Left ventricle myocardium inferior (tissue), 1 donor: ENCODE measurements around the gene UBFD1. TPM values are rescaled to one million over a fixed set of nuclear protein-coding genes. Genes with fewer than 3 reads are reported as not detected.

ENCODE experiments used
- DNase-seq: peaks from one replicate; pipeline ENCODE4 v3.0.0-alpha.2; 2020
- H3K27ac ChIP-seq: fragments of 200-600 bp; replicated peaks from 2 replicates; pipeline ENCODE4 v1.8.0; 2021
- H3K27me3 ChIP-seq: fragments of 200-600 bp; 2 replicates; pipeline ENCODE4 v1.8.0; 2021; ENCODE audit warnings: low read depth
- H3K36me3 ChIP-seq: fragments of 200-600 bp; 2 replicates; pipeline ENCODE4 v1.8.0; 2021
- H3K4me1 ChIP-seq: fragments of 200-600 bp; 2 replicates; pipeline ENCODE4 v1.8.0; 2021
- H3K4me3 ChIP-seq: fragments of 200-600 bp; 2 replicates; pipeline ENCODE4 v1.8.0; 2021; ENCODE audit warnings: mild to moderate bottlenecking, moderate library complexity
- H3K9me3 ChIP-seq: fragments of 200-600 bp; replicated peaks from 2 replicates; pipeline ENCODE4 v1.8.0; 2021
- intact Hi-C: fragments of 100-400 bp; cut with micrococcal nuclease; formaldehyde crosslinking; loops from one replicate; pipeline ENCODE4 v1.11.0; 2022
- total RNA-seq: library from RNA; stranded (reverse); fragmentation: NEBNext Ultra II Directional; extraction: Animal tissue kit (Norgen Biotek cat#: 25700); gene quantifications from one replicate; pipeline ENCODE4 v1.2.1, GENCODE V29; 2021
- TF ChIP-seq, protein P1 (sequence below): fragments of 200-600 bp; IDR thresholded peaks from 2 replicates; pipeline ENCODE4 v1.8.0; 2021; ENCODE audit warnings: antibody characterized with exemption, mild to moderate bottlenecking, borderline replicate concordance
- donor health status: DM: no; HTN: yes; CAD: no; lungs with severe emphysema.

Gene UBFD1
- total RNA-seq, 1 donor from 2014 or later: 61.4 TPM

DNA sequence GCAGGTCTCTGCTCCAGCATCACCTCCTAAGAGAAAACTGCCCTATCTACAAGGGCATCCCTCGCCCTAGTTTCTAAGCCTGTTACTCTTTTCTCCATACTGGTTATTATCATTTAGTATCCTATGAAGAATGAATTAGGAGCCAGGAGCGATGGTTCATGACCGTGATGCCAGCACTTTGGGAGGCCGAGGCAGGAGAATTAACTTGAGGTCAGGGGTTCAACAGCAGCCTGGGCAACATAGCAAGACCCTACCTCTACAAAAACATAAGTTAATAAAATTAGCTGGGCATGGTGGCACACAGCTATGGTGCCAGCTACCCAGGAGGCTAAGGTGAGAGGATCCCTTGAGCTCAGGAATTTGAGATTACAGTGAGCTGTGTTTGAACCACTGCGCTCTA is 7.6 kb upstream of the UBFD1 start:
- Histone ChIP-seq H3K4me3 (no peak overlapping the region), H3K36me3 (peaks cover 76% of the 10 kb centered on the region), H3K4me1 (no peaks in the 10 kb centered on the region), H3K27me3 (no peaks in the 10 kb centered on the region), H3K27ac (no peak overlapping the region), H3K9me3 (no peaks in the 10 kb centered on the region)
- DNase-seq: no peak
- intact Hi-C loops: no loop called here
- TF ChIP-seq, protein P1, sequence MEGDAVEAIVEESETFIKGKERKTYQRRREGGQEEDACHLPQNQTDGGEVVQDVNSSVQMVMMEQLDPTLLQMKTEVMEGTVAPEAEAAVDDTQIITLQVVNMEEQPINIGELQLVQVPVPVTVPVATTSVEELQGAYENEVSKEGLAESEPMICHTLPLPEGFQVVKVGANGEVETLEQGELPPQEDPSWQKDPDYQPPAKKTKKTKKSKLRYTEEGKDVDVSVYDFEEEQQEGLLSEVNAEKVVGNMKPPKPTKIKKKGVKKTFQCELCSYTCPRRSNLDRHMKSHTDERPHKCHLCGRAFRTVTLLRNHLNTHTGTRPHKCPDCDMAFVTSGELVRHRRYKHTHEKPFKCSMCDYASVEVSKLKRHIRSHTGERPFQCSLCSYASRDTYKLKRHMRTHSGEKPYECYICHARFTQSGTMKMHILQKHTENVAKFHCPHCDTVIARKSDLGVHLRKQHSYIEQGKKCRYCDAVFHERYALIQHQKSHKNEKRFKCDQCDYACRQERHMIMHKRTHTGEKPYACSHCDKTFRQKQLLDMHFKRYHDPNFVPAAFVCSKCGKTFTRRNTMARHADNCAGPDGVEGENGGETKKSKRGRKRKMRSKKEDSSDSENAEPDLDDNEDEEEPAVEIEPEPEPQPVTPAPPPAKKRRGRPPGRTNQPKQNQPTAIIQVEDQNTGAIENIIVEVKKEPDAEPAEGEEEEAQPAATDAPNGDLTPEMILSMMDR: no peak

DNA sequence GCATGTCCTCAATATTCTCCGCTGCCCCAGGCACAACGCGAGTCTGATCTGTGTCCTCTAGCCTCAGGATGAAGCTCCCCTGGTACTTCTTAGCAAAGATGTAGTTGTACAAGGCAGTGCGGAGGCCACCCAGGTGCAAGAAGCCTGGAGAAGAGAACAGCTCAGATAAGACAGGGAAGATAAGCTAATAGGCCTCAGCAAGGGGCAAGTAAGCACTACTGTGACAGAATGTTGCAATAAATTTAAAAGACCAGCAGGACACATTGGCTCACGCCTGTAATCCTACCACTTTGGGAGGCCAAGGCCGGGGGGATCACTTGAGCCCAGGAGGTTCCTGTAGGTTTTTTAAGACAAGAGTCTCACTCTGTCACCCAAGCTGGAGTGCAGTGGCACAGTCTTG is 5.4 kb upstream of the UBFD1 start:
- Histone ChIP-seq H3K4me1 (peaks cover 9% of the 10 kb centered on the region), H3K36me3 (peaks cover 54% of the 10 kb centered on the region), H3K27me3 (no peaks in the 10 kb centered on the region), H3K4me3 (no peak overlapping the region), H3K9me3 (no peaks in the 10 kb centered on the region), H3K27ac (no peak overlapping the region)
- TF ChIP-seq, protein P1: no peak
- intact Hi-C loops: no loop called here
- DNase-seq: no peak

DNA sequence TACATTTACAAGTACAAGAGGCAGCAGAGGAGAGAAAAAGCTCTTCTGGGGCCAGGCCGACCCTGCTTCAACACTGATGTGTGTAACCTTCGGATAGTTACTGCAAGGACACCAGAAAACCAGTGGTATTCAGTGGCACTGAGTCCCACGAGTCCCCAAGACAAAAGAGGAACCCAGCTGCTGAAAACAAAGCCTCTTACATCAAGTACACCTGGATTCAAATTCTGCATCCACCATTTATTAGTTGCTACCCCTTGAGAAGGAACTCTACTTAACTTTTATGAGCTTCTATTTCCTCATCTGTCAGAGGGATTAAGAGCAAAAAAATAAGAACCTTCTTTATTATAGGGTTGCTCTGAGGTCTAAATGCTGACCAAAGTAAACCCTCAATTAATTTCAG is 3.0 kb upstream of the UBFD1 start:
- intact Hi-C loops: no loop called here
- Histone ChIP-seq H3K36me3 (peaks cover 40% of the 10 kb centered on the region), H3K4me3 (no peak overlapping the region), H3K27ac (no peak overlapping the region), H3K27me3 (no peaks in the 10 kb centered on the region), H3K4me1 (peaks cover 29% of the 10 kb centered on the region), H3K9me3 (no peaks in the 10 kb centered on the region)
- DNase-seq: no peak
- TF ChIP-seq, protein P1: no peak

DNA sequence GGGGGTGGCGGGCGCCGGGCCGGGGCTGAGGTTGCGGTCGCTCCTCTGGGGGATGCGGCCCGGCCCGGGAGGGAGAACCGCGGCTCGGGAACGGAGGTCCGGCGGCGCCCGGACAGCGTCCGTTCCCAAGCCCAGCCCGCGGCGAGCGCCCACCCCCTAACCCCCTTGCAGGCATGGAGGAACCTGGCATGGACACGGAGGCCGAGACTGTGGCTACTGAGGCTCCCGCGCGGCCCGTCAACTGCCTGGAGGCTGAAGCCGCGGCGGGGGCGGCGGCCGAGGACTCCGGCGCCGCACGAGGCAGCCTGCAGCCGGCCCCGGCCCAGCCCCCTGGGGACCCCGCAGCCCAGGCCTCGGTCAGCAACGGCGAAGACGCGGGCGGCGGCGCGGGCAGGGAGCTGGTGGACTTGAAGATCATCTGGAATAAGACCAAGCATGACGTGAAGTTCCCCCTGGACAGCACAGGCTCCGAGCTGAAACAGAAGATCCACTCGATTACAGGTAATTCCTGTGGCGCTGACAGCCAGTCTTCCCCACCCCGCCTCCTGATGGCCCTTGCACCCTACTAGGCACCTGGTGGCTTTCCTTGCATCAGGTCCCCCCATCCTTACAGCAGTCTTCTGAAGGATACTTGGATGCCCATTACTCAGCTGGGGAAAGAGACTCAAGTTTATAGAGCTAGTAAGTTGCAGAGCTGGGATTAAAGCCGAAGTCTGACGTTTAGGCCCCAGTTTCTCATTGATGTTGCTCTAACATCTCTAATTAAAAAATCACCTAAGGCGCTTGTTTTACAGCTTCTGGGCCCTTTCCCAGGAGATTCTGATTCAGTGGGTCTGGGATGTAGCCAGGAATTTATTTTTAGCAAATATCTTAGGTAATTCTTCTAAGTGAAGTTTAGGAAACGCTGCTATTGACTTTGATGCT is 514 bp downstream of the UBFD1 start:
- H3K27me3 ChIP-seq: no peaks in the 10 kb centered on the region
- DNase-seq: no peak
- H3K27ac ChIP-seq: peak overlapping the region; percentile 93
- no peaks in the 10 kb centered on the region for H3K9me3 ChIP-seq
- peak overlapping the region; percentile 95 for H3K4me3 ChIP-seq
- TF ChIP-seq, protein P1: no peak
- H3K4me1 ChIP-seq: peaks cover 50% of the 10 kb centered on the region
- peaks cover 41% of the 10 kb centered on the region for H3K36me3 ChIP-seq
- intact Hi-C loops: no loop called here

DNA sequence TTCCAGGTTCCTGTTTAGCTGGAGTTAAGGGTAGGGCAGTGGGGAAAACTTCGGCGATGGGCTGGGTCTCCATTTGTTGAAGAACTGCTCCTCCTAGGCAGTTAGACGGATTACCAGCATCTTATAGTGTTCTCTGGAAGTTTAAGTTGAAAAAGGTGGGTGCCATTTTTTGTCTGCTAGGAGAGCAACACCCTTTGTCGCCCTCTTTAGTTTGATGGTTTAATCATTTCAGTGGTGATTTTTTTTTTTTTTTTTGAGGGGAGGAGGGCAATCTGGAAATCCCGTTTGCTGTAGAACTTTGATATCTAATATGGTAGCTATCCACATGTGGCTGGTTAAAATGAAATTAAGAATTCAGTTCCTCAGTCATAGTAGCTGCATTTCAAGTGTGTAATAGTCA is 4.1 kb downstream of the UBFD1 start:
- H3K27me3 ChIP-seq: no peaks in the 10 kb centered on the region
- no peak overlapping the region for H3K27ac ChIP-seq
- no peak for DNase-seq
- H3K4me3 ChIP-seq: no peak overlapping the region
- intact Hi-C loops: no loop called here
- no peaks in the 10 kb centered on the region for H3K9me3 ChIP-seq
- H3K4me1 ChIP-seq: peaks cover 75% of the 10 kb centered on the region
- peaks cover 75% of the 10 kb centered on the region for H3K36me3 ChIP-seq
- TF ChIP-seq, protein P1: no peak
